ENCODE data around the gene MID1.

Gene MID1

DNA sequence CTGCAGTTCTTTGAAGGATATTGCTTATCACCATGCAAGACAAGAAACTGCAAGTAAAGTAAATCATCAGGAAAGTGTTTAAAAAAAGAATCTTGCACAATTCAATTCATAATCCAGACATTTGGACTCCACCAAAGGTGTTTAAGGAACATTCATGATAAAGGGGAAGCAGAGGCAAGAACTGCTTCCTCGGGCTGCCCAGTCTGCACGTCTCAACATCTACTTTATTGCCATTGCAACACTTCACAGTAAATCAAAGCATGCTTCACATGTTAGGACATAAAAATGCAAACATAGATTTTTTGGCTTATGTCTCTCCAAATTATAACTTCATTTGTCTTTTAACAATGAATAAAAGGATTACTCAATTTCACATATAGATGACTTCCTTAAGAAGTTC lies 42.5 kb downstream of the MID1 start:
- DNase-seq (ENCODE audit: low read depth in 2 of 2), result no peak

DNA sequence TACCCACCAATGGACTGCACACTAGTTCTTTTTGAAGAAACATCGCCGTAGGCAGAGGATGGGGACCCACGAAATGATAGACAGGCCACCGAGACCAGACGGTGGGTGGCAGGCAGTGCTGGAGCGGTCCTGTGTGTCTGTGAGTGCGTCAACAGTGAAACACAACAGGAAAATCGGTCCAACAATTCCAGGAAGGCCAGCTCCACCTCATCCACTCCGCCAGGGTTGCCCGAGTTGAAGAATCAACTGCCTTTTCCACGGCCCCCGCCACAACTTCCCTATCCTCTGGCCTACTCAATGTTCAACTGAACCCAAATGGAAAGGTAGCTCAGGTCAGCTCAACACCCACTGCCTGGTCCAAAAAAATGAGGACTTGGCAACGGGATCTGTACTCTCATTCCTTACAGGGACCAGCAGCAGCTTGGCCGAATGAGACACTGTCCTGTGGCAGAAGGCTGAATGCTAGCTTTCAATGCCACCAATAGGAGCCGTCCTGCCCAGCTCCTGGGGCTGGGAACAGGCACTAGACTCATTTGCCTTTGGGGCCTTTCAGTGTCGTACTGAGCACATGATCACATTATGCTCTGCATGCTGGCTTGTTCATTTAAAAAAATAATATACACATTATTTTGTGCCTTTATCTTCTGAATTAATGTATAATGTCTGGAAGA lies 43.5 kb downstream of the MID1 start:
- DNase-seq (ENCODE audit: low read depth in 2 of 2), result no peak

DNA sequence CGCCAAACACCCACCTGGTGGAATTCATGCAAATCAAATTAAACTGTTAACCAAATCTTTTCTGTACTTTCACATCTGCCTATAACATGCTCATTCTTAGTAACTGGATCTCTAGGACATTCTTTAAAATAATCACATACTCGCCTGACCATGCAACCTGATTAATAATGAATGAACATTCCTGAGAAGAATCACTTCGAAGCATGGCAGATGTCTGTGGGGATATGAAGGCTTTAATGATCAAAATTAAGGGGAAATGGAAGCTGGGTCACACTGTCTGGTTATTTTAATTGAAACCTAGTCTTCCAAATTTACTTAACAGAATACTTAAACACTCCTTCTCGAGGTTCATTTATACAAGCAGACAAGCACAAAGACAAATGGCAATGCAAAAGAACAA lies 44.2 kb downstream of the MID1 start:
- DNase-seq (ENCODE audit: low read depth in 2 of 2), result no peak

DNA sequence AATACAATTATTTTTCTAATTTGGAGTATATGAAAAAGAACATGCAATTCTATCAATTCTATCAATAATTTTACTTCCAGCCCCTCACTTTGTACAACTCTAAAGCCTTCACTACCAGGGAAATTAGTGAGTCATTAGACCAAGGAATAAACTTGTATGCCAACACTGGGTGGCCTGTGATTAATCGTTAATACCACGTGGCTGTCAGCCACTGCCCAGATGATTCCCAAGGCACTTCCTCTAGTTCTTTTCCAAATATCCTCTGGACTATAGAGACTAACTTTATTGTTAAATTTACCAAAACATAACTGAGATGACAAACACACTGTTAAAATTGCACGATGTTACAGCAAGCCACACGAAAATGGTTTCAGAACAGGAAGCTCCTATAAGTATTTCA lies 45.7 kb downstream of the MID1 start:
- DNase-seq (ENCODE audit: low read depth in 2 of 2), result no peak

DNA sequence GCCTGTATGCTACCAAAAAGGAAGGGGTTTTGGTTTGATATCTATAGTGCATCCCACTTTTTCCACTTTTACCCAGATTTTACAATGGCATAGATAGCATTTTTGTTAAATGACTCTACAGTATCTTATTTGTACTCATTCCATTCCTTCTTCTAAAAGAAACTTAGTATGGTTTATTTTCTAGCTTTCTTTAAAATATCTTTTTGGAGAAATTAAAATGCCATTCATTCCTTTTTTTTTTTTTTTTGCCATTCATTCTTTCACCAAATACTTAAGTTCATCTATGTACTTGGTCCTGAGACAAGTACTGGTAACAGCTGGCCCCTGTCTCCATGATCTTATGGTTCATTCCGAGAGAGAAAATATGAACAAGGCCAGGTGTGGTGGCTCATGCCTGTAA lies 49.1 kb downstream of the MID1 start:
- no peak for DNase-seq (ENCODE audit: low read depth in 2 of 2)

DNA sequence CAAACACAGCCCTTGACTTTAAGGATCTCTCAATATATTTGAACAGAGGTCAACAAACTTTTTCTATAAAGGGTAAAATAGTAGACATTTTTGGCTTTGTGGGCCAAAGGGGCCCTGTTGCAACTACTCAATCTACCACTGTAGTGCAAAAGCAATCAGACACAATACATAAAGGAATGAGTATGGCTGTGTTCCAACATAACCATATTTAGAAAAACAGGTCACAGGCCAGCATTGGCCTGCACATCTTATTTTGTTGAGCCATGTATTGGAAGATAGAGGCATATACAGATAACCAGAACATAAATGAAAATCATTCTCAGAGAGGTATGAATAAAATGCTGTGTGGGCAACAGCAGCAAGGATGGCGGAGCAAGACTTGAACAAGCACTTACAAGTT lies 49.8 kb downstream of the MID1 start:
- DNase-seq (ENCODE audit: low read depth in 2 of 2), result no peak

DNA sequence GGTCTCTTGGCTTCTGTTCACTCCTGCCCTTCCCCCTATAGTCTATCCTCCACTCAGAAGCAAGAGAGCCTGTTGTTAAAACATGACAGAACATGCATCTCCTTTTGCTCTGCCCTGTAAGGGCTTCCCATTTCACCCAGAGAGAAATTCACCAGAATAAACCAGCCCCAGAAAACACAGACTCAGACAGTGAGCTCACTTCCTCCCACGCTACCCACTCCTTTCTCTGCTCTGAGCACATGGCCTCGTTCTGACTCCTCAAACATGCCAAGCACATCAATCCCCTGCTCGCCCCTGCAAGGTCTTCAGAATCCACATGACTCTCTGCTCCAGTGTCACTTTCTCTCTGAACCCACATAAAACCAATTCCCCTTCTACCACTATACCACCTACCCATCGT lies 50.4 kb downstream of the MID1 start:
- DNase-seq (ENCODE audit: low read depth in 2 of 2), result no peak

DNA sequence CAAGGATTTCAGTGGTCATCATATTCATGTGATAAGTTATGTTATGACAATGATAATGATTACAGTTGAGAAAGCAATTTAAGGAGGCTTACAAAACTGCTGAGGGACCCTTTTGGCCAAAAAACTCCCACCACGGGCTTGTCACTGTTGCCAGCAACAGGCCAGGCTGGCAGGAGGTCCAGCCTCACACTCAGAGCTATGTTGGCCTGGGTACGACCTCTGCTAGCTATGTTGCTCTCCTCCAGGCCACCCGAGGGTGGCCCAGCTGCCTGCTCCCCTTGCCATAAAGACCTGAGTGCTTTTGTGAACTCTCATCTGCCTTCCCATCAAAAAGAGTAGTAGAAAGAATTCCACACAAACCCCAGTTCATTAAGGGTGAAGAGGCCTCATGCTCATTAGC lies 52.0 kb downstream of the MID1 start:
- no peak for DNase-seq (ENCODE audit: low read depth in 2 of 2)

DNA sequence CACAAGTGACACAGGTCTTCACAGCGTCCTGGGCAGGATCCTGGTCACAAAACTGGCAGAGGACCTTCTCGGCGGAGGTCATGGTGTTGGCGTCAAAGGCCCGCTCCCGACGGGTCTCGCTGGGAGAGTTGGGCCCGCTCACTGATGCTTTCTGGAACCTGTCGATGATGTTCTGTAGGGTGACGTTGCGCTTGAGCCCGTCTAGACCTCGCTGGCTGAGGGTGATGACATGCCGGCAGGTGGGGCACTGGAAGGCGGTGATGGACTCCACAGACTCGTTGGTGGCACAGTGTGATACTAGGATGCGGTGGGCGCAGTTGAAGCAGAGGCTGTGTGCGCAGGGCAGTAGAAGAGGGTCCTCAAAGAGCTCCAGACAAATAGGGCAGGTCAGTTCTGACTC lies 53.2 kb downstream of the MID1 start:
- no peak for DNase-seq (ENCODE audit: low read depth in 2 of 2)

DNA sequence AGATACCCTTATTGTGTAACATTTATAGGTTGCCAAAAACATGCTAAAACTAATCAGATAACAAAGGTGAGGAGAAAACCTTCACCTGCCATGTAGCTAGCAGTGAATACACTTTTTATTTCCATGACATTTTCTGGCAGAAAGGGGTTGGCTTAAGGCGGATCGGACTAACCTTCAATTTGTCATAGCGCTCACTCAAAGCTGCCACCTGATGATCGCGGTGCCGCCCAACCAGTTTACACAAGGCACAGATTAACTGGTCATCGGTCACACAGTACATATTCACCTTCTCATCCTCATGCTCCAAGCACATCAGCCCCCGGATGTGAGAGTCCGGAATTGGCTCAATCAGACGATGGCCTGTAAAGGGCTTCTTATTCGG lies 53.7 kb downstream of the MID1 start:
- DNase-seq (ENCODE audit: low read depth in 2 of 2), result no peak

DNA sequence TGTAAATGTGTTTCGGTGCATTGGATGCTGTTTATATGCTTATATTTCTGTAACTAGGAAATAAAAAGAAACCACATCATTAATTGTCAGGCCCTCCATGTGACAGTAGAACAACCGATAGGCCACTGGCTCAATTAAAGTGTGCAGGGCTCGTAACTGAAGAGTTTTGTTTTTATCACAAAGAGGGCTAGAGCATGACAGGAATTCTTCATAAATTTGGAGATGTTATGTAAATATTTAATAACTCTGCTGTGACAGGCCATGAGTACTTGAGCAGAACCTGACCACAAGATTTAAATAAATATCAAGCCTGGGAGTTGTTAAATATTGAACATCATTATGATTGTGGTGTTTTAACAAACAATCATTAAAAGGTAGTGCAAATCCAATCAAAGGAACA lies 55.9 kb downstream of the MID1 start:
- DNase-seq (ENCODE audit: low read depth in 2 of 2), result no peak

DNA sequence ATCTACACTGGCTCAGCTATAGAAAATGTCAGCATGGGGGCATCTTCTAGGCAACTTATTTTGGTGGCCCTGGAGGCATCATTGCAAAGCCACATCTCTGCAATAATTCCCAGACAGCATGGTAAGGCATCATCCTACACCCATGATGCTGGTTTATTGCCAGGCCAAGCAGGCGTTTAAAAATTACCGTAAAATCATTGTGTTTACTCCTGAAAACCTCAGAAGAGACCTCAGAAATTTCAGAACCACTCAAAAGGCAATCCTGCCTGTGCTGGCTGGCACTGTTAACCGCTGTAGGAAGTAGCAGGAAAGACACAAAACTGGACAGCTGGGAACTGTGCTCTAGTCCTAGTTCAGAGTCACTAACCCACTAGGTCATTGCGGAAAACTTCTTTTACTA lies 63.2 kb downstream of the MID1 start:
- DNase-seq (ENCODE audit: low read depth in 2 of 2), result no peak

DNA sequence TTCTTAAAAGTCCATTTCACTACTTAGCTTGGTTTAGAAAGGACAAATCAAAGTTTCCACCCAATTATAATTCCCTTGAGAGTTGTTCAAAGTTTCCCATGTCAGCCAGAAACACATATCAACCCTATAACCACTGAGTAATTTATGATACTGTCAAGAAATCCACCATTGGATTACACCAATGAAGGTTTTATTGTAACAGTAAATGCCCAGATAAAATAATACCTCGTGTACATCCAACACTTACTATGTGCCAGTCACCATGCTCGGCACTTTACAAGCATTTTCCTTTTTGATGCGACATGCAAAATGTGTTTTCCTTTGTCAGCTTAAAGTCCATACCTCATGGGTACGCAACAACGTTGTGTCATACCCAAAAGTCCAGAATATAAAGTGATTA lies 64.0 kb downstream of the MID1 start:
- no peak for DNase-seq (ENCODE audit: low read depth in 2 of 2)

DNA sequence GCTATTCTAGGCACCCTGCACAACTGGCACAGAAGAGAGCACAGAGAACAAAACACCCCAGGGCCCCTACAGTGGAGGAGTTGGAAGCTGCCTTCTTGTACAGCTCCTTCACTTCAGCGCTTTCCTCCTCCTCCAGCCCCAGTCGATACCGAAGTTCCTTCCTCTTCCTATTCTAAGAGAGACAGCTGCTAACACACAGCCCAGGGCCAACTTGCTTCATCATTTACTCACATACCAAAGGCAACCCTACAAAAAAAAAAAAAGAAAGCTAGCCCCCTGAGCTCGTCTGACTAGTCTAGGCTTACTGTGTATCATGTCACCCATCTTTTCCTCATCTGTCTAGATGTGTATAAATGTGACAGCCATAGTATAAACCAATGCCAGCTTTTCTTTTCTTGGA lies 64.5 kb downstream of the MID1 start:
- DNase-seq (ENCODE audit: low read depth in 2 of 2), result no peak

DNA sequence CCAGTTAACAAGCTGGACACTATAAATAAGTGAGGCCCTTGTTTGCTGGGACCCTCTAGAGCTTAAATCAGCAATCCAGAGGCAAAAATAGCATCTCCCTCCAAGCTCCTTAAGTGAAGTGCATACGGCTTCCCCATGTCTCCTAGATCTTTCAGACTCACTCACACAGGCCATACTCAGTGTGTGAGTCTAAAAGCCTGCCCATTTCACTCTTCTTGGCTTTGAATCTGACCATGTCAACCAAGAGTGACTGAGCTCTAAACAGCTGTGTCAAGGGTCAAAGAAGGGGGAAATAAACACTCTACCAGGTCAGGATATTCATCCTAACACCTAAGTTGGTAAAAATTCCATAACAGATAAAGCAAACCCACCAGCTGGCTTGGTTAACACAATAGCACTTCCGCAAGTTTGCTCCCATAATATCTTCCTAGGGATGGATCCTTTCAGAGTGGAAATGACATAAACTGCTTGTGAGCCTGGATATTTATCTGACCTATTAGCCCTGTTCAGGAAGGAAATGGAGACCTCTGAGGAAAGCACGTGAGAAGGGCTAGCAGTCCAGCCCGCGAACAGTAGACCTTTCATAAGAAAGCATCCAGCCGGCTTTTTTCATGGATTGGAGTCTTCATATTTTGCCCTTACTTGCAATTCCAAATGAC lies 65.6 kb downstream of the MID1 start:
- DNase-seq (ENCODE audit: low read depth in 2 of 2), result no peak

DNA sequence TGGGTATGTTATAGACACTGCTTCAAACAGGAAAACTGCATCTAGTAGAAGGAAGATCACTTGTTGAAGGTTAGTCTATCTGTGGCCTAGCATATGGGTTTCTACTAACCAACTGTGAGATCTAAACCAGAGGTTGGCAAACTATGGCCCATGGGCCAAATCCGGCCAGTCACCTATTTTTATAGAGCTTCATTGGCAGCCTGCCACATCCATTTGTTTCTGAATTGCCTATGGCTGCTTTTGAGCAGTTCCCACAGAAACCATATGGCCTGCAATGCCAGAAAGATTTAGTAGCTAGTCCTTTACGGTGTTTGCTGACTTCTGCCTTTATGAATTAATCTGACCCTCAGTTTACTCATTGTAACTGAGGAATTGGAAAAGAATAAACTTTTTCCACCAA lies 71.1 kb downstream of the MID1 start:
- DNase-seq (ENCODE audit: low read depth in 2 of 2), result no peak

DNA sequence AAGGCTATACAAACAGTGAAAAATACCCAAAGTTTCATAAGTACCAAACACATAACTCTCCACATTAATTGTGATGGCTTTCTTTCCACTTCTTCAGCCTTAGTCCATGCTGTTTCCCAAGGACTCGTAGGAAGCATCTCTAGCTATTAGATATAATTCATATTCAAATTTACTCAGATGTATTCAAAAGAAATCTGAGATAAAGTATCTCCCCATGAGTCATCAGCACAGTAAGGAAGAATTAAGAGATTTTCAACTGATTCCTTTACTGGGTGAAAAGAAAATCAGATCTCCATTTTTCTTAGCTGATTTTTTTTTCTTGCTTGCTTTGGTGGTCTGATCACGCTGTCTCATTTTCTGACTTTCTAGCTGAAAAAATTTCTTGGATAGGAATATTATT lies 71.7 kb downstream of the MID1 start:
- no peak for DNase-seq (ENCODE audit: low read depth in 2 of 2)

DNA sequence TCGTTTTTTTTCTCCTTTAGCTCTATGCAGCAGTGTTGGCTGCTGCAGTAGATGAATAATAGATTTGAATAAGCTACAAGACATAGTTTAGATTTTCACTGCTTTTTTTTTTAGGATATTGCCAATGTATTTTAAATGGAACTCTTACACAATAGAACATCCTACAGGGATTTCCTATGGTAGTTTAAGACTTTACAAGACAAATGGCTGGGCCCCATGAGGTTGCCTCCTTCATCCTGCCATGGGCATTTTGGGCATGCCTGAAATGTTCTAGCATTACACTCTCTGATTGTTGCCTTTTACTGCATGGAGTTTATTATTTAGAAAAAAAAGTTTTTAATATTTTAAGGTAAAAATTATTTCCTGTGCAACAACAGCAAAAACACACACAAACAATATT lies 74.5 kb downstream of the MID1 start:
- no peak for DNase-seq (ENCODE audit: low read depth in 2 of 2)

DNA sequence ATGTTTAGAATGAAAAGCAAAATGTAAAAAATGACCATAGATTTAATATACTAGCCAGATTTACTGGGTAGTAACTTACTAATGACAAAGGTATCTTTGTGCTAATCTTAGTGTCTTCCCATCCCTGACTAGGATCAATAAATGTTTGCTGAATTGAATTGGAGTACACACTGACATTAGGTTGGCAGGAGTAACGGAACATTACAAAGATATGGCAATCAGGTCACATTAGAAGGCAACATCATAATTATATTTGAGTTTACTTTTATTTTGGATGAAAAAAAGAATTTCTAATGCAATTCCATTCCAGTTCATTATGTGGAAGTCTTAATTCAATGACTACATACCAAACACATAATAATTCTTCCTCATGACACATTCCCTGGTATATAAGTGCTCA lies 77.8 kb downstream of the MID1 start:
- no peak for DNase-seq (ENCODE audit: low read depth in 2 of 2)

DNA sequence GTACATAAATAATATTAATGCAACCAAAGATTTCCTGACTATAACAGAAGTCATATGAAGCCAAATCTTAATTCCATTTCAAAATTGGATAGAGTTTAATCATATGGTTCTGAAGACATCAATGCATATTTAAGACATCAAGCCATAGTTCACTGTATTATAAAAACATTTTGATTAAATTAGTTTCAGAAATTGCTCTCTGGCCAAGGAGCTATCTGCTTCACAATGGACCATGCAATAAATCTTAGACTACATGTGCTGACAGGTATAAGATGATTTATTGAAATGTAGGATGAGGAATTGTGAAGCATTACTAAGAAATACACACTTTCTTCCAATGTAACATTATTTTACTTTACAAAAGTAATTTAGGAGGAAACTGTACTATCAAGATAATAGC lies 81.6 kb downstream of the MID1 start:
- DNase-seq (ENCODE audit: low read depth in 2 of 2), result no peak

DNA sequence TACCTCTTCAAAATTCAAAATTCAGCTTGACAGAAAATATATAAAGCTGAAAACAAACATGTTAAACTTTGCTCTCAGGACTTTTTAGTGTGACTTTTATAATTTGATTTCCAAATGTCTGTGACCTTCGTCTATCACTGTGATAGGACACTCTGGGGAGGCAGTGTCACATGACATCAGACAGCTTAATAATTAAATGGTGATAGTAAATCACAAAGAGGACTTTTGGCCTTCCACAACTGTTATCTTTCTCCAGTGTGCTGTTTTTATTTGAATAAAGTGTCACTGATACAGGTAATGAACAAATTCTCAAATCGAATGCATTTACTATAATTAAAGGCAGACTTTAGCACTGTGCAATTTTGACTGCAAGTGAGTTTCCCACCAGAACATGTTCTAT lies 83.1 kb downstream of the MID1 start:
- no peak for DNase-seq (ENCODE audit: low read depth in 2 of 2)

DNA sequence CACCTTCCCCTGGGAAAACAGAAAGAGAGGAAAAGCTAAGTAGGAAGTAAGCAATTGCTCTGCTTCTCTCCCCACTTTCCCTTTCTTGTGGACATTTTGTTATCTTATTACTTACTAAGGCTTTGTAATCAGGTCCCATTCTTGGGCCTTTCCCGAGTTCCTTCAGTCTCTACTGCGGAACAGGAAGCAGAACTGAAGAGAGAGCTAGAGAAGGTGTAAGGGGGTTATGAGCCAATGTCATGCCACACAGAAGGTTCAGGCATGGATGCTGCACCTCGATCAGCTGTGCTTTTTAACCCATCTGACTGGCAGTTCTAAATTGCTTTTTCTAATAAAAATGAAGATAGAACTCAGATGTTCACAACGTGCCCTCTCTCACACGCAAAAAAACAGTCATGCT lies 83.6 kb downstream of the MID1 start:
- no peak for DNase-seq (ENCODE audit: low read depth in 2 of 2)

DNA sequence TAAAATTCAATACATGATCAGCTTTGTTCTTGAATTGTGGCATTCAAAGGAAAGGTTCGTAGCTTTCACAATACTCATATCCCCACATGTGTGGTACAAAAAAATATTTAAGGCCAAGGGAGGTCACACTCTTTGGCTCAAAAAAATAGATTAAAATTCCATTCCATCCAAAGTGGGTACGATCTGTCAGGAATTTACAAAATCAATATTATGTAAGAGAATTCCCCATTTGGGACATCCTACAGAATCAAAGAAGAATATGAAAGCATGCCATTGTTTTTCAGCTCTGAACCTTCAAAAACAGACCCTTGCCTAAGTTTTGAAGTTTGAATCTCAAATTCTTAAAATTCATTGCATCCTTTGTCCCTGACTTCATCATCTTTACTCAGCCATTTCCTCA lies 85.8 kb downstream of the MID1 start:
- no peak for DNase-seq (ENCODE audit: low read depth in 2 of 2)

DNA sequence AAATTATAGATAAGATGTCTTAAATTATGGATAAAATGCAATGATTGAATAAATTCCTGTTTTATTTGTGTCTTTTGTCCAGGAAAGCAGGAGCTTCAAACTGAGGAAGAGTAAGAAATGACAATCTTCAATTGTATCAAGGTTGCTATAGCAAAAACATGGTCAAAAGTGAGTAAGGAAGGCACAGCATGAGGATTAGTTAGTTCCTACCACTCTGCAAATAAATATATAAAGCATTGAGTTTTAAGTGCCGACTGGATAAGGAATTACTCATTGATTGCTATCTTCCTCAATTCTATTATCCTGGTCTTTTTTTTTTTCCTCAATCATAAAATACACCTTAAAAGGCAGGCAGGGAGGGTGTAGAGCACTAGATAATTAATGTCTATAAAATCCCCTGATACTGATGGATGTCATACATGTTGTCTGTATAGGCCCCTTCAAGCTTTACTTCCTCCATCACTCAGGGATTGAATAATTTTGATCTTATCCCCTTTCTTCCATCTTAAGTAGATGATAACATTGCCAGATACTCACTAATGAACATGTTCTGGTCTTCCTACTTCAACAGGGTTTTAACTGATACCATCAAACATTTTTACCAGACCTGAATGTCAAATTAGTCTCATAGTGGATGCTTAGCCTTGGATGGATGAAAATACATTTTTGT lies 86.6 kb downstream of the MID1 start:
- no peak for DNase-seq (ENCODE audit: low read depth in 2 of 2)
